ENCODE measurements around the gene WDR7.

DNA sequence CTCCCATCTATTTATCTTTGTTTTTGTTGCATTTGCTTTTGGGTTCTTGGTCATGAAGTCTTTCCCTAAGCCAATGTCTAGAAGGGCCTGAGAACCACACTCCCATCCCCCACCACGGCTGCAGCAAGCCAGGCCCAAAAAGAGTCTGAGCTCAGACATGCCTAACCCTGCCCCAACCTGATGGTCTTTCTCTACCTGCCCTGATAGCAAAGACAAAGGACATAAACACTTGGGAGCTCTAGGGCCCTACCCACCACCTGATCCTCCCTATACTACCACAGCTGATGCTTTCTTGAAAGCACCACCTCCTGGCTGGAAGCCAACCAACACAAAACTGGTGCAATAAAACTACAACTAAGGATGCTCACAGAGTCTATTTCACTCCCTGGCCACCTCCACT is 233.4 kb downstream of the WDR7 start:
- TF ChIP-seq, protein P1, sequence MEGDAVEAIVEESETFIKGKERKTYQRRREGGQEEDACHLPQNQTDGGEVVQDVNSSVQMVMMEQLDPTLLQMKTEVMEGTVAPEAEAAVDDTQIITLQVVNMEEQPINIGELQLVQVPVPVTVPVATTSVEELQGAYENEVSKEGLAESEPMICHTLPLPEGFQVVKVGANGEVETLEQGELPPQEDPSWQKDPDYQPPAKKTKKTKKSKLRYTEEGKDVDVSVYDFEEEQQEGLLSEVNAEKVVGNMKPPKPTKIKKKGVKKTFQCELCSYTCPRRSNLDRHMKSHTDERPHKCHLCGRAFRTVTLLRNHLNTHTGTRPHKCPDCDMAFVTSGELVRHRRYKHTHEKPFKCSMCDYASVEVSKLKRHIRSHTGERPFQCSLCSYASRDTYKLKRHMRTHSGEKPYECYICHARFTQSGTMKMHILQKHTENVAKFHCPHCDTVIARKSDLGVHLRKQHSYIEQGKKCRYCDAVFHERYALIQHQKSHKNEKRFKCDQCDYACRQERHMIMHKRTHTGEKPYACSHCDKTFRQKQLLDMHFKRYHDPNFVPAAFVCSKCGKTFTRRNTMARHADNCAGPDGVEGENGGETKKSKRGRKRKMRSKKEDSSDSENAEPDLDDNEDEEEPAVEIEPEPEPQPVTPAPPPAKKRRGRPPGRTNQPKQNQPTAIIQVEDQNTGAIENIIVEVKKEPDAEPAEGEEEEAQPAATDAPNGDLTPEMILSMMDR (IDR thresholded peaks at IDR 0.05) = no peak
- TF ChIP-seq EP300 (IDR thresholded peaks at IDR 0.05) = no peak
- no peak for TF ChIP-seq POLR2A (IDR thresholded peaks at IDR 0.05)
- no peak for TF ChIP-seq POLR2AphosphoS5 (IDR thresholded peaks at IDR 0.05)
